Measurements from ENCODE around the gene CDC14B.

DNA sequence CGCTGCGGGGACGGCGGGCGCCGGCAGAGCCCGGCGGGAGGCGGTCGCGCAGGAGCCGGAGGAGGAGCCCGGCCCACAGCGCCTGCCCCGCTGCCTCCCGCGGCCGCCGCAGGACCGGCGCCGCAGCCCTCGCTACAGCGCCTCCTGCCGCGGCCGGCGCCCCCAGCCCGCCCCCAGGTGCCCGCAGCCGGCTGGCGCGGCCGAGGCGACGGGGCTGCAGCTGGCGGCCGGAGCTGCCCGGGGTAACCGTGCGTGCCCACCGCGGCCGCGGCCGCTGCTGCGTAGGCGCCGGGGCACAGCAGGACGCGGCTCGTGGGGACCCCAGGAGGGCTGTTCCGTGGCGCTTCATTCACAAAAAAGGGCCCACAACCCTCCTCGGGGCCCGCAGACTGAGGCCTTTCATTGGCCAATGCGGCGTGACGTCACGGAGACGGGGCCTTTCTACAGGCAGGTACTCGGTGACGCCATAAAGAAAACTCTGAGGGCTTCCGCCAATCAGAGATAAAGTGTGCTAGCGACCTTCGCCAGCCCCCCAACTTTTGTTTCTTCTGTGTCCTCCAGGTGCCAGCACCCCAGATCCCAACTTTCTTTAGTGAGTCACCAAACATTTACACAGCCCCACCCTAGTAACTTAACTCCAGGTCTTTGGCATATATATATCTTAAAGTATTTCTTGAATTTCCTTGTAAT is at the start of gene CDC14B:
- TF ChIP-seq SUZ12 (IDR thresholded peaks at IDR 0.05) (no peak), BHLHE40 (IDR thresholded peaks at IDR 0.05; ENCODE audit: borderline replicate concordance) (no peak), ZNF384 (IDR thresholded peaks at IDR 0.05) (no peak), FOXM1 (IDR thresholded peaks at IDR 0.05; ENCODE audit: borderline replicate concordance) (peak; percentile 71; the same call in 1 of the 2 replicates), L3MBTL2 (conservative IDR thresholded peaks at IDR 0.05) (no peak), FOXA1 (IDR thresholded peaks at IDR 0.05) (no peak), SP1 (IDR thresholded peaks at IDR 0.05) (no peak), NFRKB (IDR thresholded peaks at IDR 0.05) (no peak), ELF4 (IDR thresholded peaks at IDR 0.05) (no peak), TARDBP (IDR thresholded peaks at IDR 0.05) (peak; percentile 57; the same call in 1 of the 2 replicates), ARNT (IDR thresholded peaks at IDR 0.05) (peak; percentile 33; the same call in 1 of the 2 replicates), HDGF (IDR thresholded peaks at IDR 0.05; ENCODE audit: borderline replicate concordance) (no peak), FOXK2 (IDR thresholded peaks at IDR 0.05) (no peak)
- TF ChIP-seq, protein P1, sequence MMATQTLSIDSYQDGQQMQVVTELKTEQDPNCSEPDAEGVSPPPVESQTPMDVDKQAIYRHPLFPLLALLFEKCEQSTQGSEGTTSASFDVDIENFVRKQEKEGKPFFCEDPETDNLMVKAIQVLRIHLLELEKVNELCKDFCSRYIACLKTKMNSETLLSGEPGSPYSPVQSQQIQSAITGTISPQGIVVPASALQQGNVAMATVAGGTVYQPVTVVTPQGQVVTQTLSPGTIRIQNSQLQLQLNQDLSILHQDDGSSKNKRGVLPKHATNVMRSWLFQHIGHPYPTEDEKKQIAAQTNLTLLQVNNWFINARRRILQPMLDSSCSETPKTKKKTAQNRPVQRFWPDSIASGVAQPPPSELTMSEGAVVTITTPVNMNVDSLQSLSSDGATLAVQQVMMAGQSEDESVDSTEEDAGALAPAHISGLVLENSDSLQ (IDR thresholded peaks at IDR 0.05): no peak

Measured in HEK293T (cell line).